GM19099 (cell line): ENCODE measurements around the gene PCDH8.

ENCODE experiments used
- POLR2A ChIP-seq: IDR thresholded peaks from 3 replicates; pipeline ENCODE4 v1.6.1; 2011; ENCODE audit warnings: low read depth; ENCODE audit not compliant: insufficient read length; ENCODE audit errors: extremely low read depth

PCDH8 gene

DNA sequence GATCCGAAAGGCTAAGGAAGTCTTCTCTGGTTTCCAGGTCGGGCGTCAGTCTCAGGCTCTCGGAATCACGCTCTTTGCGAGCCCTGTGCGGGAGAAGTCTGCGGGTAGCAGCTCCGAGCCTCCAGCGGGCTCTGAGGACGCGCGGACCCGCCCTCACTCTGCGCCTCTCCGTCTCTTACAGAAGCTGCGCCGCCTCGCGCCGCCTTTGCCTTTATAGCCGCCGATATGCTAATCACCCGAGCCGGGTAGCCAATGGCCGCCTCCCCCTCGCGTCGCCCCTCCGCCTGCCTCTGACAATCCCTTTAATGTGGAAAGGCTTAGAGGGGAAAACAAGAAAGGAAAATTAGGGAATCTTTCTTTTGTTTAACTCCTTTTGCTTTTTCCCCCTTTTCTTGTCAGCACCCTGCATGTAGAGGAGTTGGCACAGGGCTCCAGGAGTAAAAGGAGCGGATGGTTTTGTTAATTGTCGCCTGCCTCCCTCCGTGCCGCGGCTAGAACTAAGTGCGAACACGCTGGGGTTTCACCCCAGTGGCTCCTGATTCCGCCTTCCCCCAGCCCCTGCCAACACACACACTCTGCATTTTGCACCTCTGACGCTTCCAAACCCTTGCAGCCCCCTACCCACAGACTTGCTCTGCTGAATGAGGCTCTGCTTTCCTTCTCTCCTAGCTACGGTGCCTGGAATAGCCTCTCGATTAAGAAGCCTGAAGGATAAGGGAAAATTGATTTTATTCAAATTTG, at the start of gene PCDH8:
Gene PCDH8, minus strand, starts transcription at position 186 of the 741 bp plus-strand sequence. CDS start 204 bp downstream, outside the sequence.
- TF ChIP-seq POLR2A = no peak

GRCh38 chr13:52896827-52897659, 48.6 kb upstream of the PCDH8 start:
- no peak for TF ChIP-seq POLR2A

- TF ChIP-seq POLR2A = no peak
Measured at GRCh38 chr13:52894413-52894812, 46.0 kb upstream of the PCDH8 start.

- no peak for TF ChIP-seq POLR2A
Measured at GRCh38 chr13:52892925-52893324, 44.5 kb upstream of the PCDH8 start.

DNA sequence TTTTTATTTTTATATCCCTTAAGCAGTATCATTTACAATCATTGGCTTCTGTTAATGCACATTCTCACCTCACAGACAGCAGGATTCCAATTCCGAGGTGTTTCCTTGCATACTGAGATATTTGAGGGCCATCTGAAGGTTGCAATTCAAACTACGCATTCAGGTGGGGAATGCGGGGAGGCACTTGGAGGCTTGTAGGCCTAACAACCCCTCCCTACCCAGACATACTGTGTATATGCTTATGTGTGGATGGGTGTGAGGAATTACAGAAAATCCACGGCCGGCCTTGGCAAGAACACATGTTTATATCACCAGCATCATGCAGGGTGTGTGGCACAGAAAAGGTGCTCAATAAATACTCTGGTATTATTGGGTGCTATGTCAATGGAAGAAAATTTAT, 43.3 kb upstream of the PCDH8 start:
- no peak for TF ChIP-seq POLR2A

DNA sequence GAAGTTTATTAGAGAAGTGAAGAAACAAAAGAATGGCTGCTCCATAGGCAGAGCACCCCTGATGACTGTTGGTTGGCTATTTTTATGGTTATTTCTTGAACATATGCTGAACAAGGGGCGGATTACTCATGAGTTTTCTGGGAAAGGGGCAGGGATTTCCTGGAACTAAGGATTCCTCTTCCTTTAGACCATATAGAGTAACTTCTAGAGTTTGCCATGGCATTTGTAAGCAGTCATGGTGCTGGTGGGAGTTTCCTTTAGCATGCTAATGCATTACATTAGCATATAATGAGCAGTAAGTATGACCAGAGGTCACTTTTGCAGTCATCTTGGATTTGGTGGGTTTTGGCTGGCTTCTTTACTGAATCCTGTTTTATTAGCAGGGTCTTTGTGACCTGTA, 38.7 kb upstream of the PCDH8 start:
- no peak for TF ChIP-seq POLR2A

GRCh38 chr13:52885141-52885540, 36.7 kb upstream of the PCDH8 start:
- TF ChIP-seq POLR2A = no peak

- no peak for TF ChIP-seq POLR2A
Measured at GRCh38 chr13:52884429-52885010, 36.1 kb upstream of the PCDH8 start.

DNA sequence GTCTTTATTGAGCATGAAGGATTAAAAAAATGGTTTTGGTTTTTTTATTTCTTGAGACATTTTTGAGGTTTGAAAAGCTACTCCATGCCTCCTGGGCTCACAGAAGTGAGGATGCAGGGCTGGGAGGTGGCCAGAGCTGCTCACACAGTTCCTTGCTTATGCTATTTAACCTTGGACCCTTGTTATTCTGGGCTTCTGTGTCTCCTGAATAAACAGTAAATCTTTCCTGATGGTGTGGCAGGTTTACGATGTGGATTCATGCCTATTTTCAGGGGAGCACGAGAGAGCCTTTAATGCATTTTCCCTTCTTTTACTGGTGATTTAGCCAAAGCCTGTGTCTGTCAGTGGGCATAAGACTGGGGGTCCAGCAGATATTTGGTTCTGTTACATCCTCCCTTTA, 34.3 kb upstream of the PCDH8 start:
- no peak for TF ChIP-seq POLR2A

- TF ChIP-seq POLR2A = no peak
Measured at GRCh38 chr13:52879950-52880741, 31.7 kb upstream of the PCDH8 start.

DNA sequence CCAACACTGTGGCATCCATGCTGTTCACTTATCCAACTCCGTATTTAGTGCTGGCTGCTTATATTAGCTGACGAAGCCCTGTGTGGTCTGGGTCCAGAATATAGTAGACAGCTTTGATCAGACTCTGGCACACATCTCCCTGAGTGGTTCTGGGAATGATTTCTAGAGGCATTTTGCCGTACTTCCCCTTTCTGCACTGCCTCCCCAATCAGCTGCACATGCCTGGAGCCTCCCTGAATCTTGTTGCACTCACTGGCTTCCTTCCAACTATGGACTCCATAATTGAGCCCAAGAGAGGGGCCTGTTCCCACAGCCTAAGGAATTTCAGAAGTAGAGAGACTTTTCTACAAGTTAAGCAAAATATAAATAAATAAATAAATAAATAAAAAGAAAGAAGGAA, 30.4 kb upstream of the PCDH8 start:
- TF ChIP-seq POLR2A = no peak

DNA sequence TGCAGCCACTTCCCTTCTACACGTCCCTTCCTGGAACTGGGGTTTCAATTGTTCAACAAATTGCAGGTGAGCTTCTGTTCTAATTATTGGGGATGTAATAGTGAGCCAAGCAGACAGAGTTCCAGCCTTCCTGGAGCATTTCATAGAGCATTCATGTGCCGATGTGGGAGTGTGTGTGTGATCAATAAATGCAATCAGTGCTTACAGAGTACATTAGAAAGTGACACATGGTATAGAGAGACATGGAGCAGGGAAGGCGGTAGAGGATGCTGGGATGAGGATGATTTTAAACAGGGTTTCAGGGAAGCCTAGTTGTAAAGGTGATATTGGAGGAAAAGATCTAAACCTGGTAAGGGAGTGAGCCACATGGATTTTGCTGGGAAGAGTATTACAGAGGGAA, 21.7 kb upstream of the PCDH8 start:
- no peak for TF ChIP-seq POLR2A

DNA sequence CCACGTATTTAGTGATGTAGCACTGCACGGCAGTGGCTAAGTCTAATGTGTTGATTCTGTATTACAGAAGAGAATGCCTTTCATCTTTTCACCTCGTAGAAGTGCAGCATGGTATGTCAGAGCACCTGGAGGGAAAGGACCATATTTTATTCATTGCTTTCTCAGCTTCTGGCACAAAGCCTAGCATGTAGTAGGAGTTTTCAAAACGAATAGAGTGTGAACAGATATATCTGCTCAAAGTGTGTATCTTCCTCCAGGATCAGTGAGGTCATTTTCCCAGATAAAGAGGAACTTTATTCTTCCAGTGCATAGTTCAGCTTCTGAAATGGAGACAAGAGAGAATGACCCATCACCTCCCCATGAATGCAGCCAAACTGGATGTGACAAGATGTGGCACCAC, 21.2 kb upstream of the PCDH8 start:
- no peak for TF ChIP-seq POLR2A

DNA sequence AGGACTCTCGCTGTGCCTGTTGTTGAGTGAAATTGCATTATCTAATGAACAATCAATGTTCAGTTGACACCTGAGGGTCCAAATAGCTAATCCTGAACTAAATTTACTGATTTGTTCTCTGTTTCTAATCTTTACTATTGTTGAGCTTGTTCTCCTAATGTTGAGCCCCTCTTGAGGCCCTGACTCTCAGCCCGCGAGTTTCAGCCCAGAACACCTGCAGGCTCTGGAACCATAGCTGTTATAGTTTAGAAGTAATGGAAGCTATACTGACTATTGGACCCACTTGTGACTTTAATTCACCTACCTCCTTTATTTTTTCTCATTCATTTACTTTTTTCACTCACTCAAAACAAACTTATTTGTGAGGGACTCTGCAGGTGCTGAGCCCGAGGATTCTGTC, 20.6 kb upstream of the PCDH8 start:
- TF ChIP-seq POLR2A = no peak

DNA sequence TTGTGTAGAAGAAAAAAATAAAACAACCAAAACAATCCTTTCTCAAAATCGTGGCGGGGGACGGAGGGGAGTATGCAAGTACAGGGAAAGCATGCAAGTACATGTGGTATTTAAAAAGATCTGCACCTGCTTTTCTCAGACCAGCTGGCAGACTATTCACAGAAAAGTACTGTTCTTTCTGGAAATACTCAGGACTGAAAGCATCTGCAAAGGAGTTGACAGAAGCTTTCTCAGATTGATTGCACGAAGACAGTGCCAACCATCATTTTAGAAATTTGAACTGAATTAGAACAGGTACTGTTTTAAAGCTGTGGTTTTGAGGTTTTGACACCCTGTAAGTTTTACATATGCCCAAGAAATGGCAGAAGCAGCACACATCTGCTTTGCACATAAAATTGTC, 19.8 kb upstream of the PCDH8 start:
- TF ChIP-seq POLR2A = no peak
